GM23248 (cell line): Measurements from ENCODE around the gene ATP11C.

Experiments
- EZH2 ChIP-seq: fragments of 200-600 bp; sonication (generic); IDR thresholded peaks from 2 replicates; pipeline ENCODE4 v1.6.1; 2018; ENCODE audit warnings: antibody characterized with exemption, mild to moderate bottlenecking; ENCODE audit not compliant: insufficient read depth, poor library complexity, severe bottlenecking
- EZH2phosphoT487 ChIP-seq: fragments of 200-600 bp; sonication (generic); IDR thresholded peaks from 2 replicates; pipeline ENCODE4 v1.6.1; 2018; ENCODE audit warnings: antibody characterized with exemption, moderate library complexity, mild to moderate bottlenecking, low read depth; ENCODE audit not compliant: insufficient read depth

DNA sequence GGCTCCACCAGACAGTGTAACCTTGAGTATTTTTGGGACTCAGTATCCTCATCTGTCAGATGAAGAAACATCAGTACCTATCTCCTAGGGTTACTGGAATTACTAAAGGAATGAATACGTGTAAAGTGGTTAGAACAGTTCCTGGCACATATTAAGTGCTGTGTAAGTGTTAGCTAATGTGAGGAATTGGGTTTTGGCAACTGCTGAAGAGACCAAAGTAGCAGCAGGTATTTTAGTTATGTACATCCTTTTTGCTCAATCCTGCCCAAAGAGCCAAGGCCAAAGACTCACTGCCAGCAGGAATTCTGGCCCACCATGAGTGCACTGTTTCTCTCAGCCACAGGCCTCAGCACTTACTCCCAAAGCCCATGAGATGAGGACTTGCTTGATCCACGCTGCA lies 208.2 kb downstream of the ATP11C start:
- TF ChIP-seq EZH2, result no peak
- TF ChIP-seq EZH2phosphoT487, result no peak
